ENCODE measurements around the gene TBATA. TPM values are rescaled to one million over a fixed set of nuclear protein-coding genes. Genes with fewer than 3 reads are reported as not detected.
A peak's percentile ranks its signal among the peaks of the same experiment; 100 is the strongest.

The TBATA gene
- total RNA-seq, 1 donor = not detected

DNA sequence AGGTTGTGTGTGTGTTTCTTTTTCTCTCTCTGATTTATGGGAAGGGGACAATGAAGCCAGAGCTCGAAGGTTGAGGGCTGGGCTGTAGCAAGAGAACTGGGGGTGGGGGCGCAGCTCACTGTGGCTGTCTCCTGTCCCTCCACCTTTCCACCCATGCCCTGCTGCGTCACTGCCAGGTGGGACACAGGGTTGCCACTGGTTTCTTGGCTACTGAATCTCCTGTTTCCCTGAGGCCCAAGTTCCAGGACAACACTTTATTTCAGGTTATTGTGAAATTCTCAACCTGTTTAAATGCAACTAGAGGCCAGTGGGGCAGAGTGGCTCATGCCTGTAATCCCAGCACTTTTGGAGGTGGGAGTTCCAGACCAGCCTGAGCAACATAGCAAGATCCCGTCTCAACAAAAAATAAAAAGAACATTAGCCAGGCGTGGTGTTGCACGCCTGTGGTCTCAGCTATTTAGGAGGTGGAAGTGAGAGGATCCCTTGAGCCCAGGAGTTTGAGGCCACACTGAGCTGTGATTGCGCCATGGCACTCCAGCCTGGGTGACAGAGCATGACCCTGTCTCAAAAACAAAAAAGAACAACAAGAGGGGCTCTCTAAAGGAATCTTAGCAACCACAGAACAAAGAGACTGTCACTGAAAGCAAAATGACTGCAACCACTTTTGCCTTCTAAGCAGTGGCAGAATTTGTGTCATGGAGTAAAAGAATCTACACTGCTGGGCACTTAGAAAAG lies 22.6 kb downstream of the TBATA start:
- no peak for TF ChIP-seq CTCF (IDR thresholded peaks at IDR 0.05; ENCODE audit: insufficient read depth, low read depth, low read length)
- no peak for DNase-seq (ENCODE audit: low read depth)
- H3K4me3 ChIP-seq (ENCODE audit: low read depth, low read length) = no peak overlapping the region

GRCh38 chr10:70761727-70762350 lies 23.3 kb downstream of the TBATA start:
- no peak overlapping the region for H3K4me3 ChIP-seq (ENCODE audit: low read depth, low read length)
- no peak for DNase-seq (ENCODE audit: low read depth)
- TF ChIP-seq CTCF (IDR thresholded peaks at IDR 0.05; ENCODE audit: insufficient read depth, low read depth, low read length) = no peak

- no peak overlapping the region for H3K4me3 ChIP-seq (ENCODE audit: low read depth, low read length)
- peak; percentile 35 for TF ChIP-seq CTCF (IDR thresholded peaks at IDR 0.05; ENCODE audit: insufficient read depth, low read depth, low read length)
- DNase-seq (ENCODE audit: low read depth) = no peak
These were observed 24.1 kb downstream of the TBATA start for GRCh38 chr10:70761031-70761601.

DNA sequence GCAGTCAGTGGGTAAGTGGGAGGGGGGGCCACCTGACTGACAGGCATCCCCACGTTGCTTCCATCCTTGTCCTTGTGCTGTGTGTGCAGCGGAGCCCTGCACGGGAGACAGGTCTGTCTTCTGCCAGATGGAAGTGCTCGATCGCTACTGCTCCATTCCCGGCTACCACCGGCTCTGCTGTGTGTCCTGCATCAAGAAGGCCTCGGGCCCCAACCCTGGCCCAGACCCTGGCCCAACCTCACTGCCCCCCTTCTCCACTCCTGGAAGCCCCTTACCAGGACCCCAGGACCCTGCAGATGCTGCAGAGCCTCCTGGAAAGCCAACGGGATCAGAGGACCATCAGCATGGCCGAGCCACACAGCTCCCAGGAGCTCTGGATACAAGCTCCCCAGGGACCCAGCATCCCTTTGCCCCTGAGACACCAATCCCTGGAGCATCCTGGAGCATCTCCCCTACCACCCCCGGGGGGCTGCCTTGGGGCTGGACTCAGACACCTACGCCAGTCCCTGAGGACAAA lies 24.8 kb downstream of the TBATA start:
- TF ChIP-seq CTCF (IDR thresholded peaks at IDR 0.05; ENCODE audit: insufficient read depth, low read depth, low read length) = no peak
- no peak for DNase-seq (ENCODE audit: low read depth)
- no peak overlapping the region for H3K4me3 ChIP-seq (ENCODE audit: low read depth, low read length)

DNA sequence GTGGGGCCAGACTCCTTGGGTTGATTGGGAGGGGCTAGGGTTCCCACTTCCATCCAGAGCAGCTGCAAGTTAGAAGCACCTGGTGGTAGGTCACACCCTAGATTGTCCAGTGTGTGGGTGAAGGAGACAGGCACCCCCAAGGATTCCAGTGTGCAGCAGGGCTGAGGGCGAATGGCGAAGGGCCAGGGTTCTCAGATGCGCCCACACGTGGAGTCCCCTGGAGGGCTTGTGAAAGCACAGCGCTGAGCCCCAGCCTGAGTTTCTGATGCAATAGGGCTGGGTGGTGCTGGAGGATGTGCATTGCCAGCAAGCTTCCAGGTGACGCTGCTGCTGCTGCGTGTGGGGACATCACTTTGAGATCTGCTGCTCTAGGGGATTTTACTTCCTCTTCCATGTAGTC lies 25.4 kb downstream of the TBATA start:
- DNase-seq (ENCODE audit: low read depth) = no peak
- TF ChIP-seq CTCF (IDR thresholded peaks at IDR 0.05; ENCODE audit: insufficient read depth, low read depth, low read length) = no peak

GRCh38 chr10:70758757-70759514 lies 26.2 kb downstream of the TBATA start:
- TF ChIP-seq CTCF (IDR thresholded peaks at IDR 0.05; ENCODE audit: insufficient read depth, low read depth, low read length) = peak; percentile 73
- no peak overlapping the region for H3K4me3 ChIP-seq (ENCODE audit: low read depth, low read length)
- DNase-seq (ENCODE audit: low read depth) = peak; percentile 74

More for the DNA sequence above, 25.4 kb downstream of the TBATA start:
- no peak overlapping the region for H3K4me3 ChIP-seq (ENCODE audit: low read depth, low read length)

Data from fibroblast of villous mesenchyme (primary cell).